Measurements from ENCODE around the gene PLEKHH3. TPM values are rescaled to one million over a fixed set of nuclear protein-coding genes. Genes with fewer than 3 reads are reported as not detected.
"Not testable (repeated sequence)": the region's sequence is repeated elsewhere in the genome, so short reads cannot be mapped to it uniquely, and the experiment has no call there.

The PLEKHH3 gene
- total RNA-seq, 1 experiment from 2014 or later = 66.3 TPM

GRCh38 chr17:42666126-42666525 is 10.7 kb downstream of the PLEKHH3 start:
- RAD21 ChIA-PET (ENCODE audit: low non-redundant PET in 1 of 2, low total read pairs in 2 of 2, uncharacterized antibody in 2 of 2, unreplicated experiment in 2 of 2); H3K27ac ChIP-seq (ENCODE audit: low read depth, low read length); H3K27me3 ChIP-seq (ENCODE audit: insufficient read depth, low read length); H3K9me3 ChIP-seq (ENCODE audit: control insufficient read depth in 1 of 2, insufficient read depth in 1 of 2, low read depth in 1 of 2, low read length in 2 of 2); BruUV-seq (replicated peaks); DNase-seq (ENCODE audit: low read depth, low spot score); H2AFZ ChIP-seq (ENCODE audit: low read depth, low read length, poor library complexity, severe bottlenecking); H3K4me3 ChIP-seq (replicated peaks in 1 of 2; ENCODE audit: low read depth in 1 of 2, low read length in 2 of 2); H3K9ac ChIP-seq (ENCODE audit: low read length); H3K79me2 ChIP-seq (ENCODE audit: insufficient read depth, low read length); H4K20me1 ChIP-seq (ENCODE audit: insufficient read depth); ATAC-seq; intact Hi-C loops (cut with micrococcal nuclease); H3K4me2 ChIP-seq (ENCODE audit: low read length); H3K9me2 ChIP-seq (ENCODE audit: insufficient read depth): not testable (repeated sequence)
- CTCF ChIA-PET = interaction anchor here (1.1 to 3.4 kb wide), 3 partner anchors 10 to 88 kb away, joined by 3 to 14 read pairs (median 5); partner anchors contain the start of genes CCR10 and PLEKHH3
- Histone ChIP-seq H3K4me1 (ENCODE audit: control insufficient read depth in 1 of 2, insufficient read depth in 2 of 2, low read length in 2 of 2) (peaks cover 26% of the 10 kb centered on the region in 2 experiments), H3K36me3 (ENCODE audit: control insufficient read depth in 1 of 2, insufficient read depth in 2 of 2, low read length in 2 of 2) (peaks cover 7 to 20% of the 10 kb centered on the region in 2 experiments; a peak in 2 of 4 replicates)
- POLR2A ChIA-PET = interaction anchor here (2.5 kb wide), 1 partner anchor 11 kb away, joined by 12 read pairs; the partner anchor contains the start of gene PLEKHH3

GRCh38 chr17:42665581-42666001 is 11.2 kb downstream of the PLEKHH3 start:
- H3K4me3 ChIP-seq (replicated peaks in 1 of 2; ENCODE audit: low read depth in 1 of 2, low read length in 2 of 2) = no peak overlapping the region
- no peak for DNase-seq (ENCODE audit: low read depth, low spot score)
- H3K9ac ChIP-seq (ENCODE audit: low read length) = no peak overlapping the region
- no peaks in the 10 kb centered on the region for H3K27me3 ChIP-seq (ENCODE audit: insufficient read depth, low read length)
- ChIA-PET RAD21 (ENCODE audit: low non-redundant PET in 1 of 2, low total read pairs in 2 of 2, uncharacterized antibody in 2 of 2, unreplicated experiment in 2 of 2) (no interaction called here), POLR2A (no interaction called here), CTCF (no interaction called here)
- peaks cover 31 to 32% of the 10 kb centered on the region in 2 experiments for H3K4me1 ChIP-seq (ENCODE audit: control insufficient read depth in 1 of 2, insufficient read depth in 2 of 2, low read length in 2 of 2)
- no peaks in the 10 kb centered on the region; the same call in 1 of the 2 replicates for H4K20me1 ChIP-seq (ENCODE audit: insufficient read depth)
- H3K9me3 ChIP-seq (ENCODE audit: control insufficient read depth in 1 of 2, insufficient read depth in 1 of 2, low read depth in 1 of 2, low read length in 2 of 2) = no peaks in the 10 kb centered on the region
- no peak overlapping the region for H2AFZ ChIP-seq (ENCODE audit: low read depth, low read length, poor library complexity, severe bottlenecking)
- no peaks in the 10 kb centered on the region for H3K79me2 ChIP-seq (ENCODE audit: insufficient read depth, low read length)
- BruUV-seq (replicated peaks) = no TSS peak
- no peak for ATAC-seq
- no peak overlapping the region for H3K27ac ChIP-seq (ENCODE audit: low read depth, low read length)
- peaks cover 4 to 15% of the 10 kb centered on the region in 2 experiments; a peak in 2 of 4 replicates for H3K36me3 ChIP-seq (ENCODE audit: control insufficient read depth in 1 of 2, insufficient read depth in 2 of 2, low read length in 2 of 2)
- H3K9me2 ChIP-seq (ENCODE audit: insufficient read depth) = no peaks in the 10 kb centered on the region
- intact Hi-C loops (cut with micrococcal nuclease) = no loop called here
- H3K4me2 ChIP-seq (ENCODE audit: low read length) = no peak overlapping the region
- no peak for TF ChIP-seq RAD21 (IDR thresholded peaks at IDR 0.05; ENCODE audit: low read depth)
- no peak for TF ChIP-seq MAX (IDR thresholded peaks at IDR 0.05)
- no peak for TF ChIP-seq ATF3 (IDR thresholded peaks at IDR 0.05)
- TF ChIP-seq SRF (IDR thresholded peaks at IDR 0.05; ENCODE audit: low read depth) = no peak
- TF ChIP-seq ELF1 (IDR thresholded peaks at IDR 0.05; ENCODE audit: borderline replicate concordance, low read depth) = no peak
- no peak for TF ChIP-seq POLR2A (IDR thresholded peaks at IDR 0.05; ENCODE audit: borderline replicate concordance, extremely low read depth, insufficient read depth, insufficient read length)
- TF ChIP-seq CBX3 (IDR thresholded peaks at IDR 0.05; ENCODE audit: low read depth) = no peak
- TF ChIP-seq ZBTB33 (IDR thresholded peaks at IDR 0.05; ENCODE audit: extremely low read depth, insufficient replicate concordance, low read length) = no peak
- TF ChIP-seq EZH2 (IDR thresholded peaks at IDR 0.05) = no peak
- TF ChIP-seq POLR2AphosphoS5 (IDR thresholded peaks at IDR 0.05; ENCODE audit: low read depth, low read length) = no peak
- TF ChIP-seq EZH2phosphoT487 (IDR thresholded peaks at IDR 0.05; ENCODE audit: borderline replicate concordance) = no peak
- TF ChIP-seq ZFX (IDR thresholded peaks at IDR 0.05) = no peak
- TF ChIP-seq CTCF (IDR thresholded peaks at IDR 0.05 in 2 of 3, conservative IDR thresholded peaks at IDR 0.05 in 1 of 3; ENCODE audit: borderline replicate concordance in 1 of 3, insufficient read depth in 1 of 3, low read depth in 2 of 3, low read length in 2 of 3) = no peak
- TF ChIP-seq SIN3A (IDR thresholded peaks at IDR 0.05; ENCODE audit: low read depth) = no peak
- no peak for TF ChIP-seq TCF7L2 (IDR thresholded peaks at IDR 0.05; ENCODE audit: borderline replicate concordance, extremely low read depth, insufficient read depth, insufficient read length)
- no peak for TF ChIP-seq YY1 (IDR thresholded peaks at IDR 0.05; ENCODE audit: extremely low read depth, insufficient replicate concordance, low read depth, low read length)
- no peak for TF ChIP-seq FOSL1 (IDR thresholded peaks at IDR 0.05; ENCODE audit: low read depth)
- TF ChIP-seq CEBPB (IDR thresholded peaks at IDR 0.05; ENCODE audit: low read depth) = no peak

Measured in HCT116 (cell line).